ACC112 (cell line): ENCODE data around the gene TMEM53.

Source experiments
- H2AFZ ChIP-seq: fragments of 200-600 bp; sonication (generic); one replicate; pipeline ENCODE4 v1.6.0; 2017; ENCODE audit warnings: antibody characterized with exemption, low read length; ENCODE audit not compliant: unreplicated experiment
- H3K27ac ChIP-seq: fragments of 200-600 bp; sonication (generic); 2 replicates; pipeline ENCODE4 v1.5.1; 2014; ENCODE audit warnings: low read depth, mild to moderate bottlenecking, antibody characterized with exemption, low read length, moderate library complexity
- H3K27me3 ChIP-seq: fragments of 200-600 bp; sonication (generic); 2 replicates; pipeline ENCODE4 v1.6.1; 2014; ENCODE audit warnings: mild to moderate bottlenecking, antibody characterized with exemption, low read length, moderate library complexity, mixed read lengths; ENCODE audit not compliant: insufficient read depth
- H3K36me3 ChIP-seq: fragments of 200-600 bp; sonication (generic); 2 replicates; pipeline ENCODE4 v1.6.1; 2016; ENCODE audit warnings: mild to moderate bottlenecking, antibody characterized with exemption, low read length, moderate library complexity, mixed read lengths; ENCODE audit not compliant: insufficient read depth
- H3K4me1 ChIP-seq: fragments of 200-600 bp; sonication (generic); one replicate; pipeline ENCODE4 v1.6.1; 2016; ENCODE audit warnings: low read length, mixed read lengths; ENCODE audit not compliant: insufficient read depth, unreplicated experiment, control insufficient read depth
- H3K4me3 ChIP-seq: fragments of 200-600 bp; sonication (generic); 2 replicates; pipeline ENCODE4 v1.5.1; 2014; ENCODE audit warnings: mild to moderate bottlenecking, low read depth, low read length
- H3K79me2 ChIP-seq: fragments of 200-600 bp; sonication (generic); one replicate; pipeline ENCODE4 v1.6.0; 2016; ENCODE audit warnings: low read length; ENCODE audit not compliant: control insufficient read depth, unreplicated experiment, insufficient read depth

Gene TMEM53

DNA sequence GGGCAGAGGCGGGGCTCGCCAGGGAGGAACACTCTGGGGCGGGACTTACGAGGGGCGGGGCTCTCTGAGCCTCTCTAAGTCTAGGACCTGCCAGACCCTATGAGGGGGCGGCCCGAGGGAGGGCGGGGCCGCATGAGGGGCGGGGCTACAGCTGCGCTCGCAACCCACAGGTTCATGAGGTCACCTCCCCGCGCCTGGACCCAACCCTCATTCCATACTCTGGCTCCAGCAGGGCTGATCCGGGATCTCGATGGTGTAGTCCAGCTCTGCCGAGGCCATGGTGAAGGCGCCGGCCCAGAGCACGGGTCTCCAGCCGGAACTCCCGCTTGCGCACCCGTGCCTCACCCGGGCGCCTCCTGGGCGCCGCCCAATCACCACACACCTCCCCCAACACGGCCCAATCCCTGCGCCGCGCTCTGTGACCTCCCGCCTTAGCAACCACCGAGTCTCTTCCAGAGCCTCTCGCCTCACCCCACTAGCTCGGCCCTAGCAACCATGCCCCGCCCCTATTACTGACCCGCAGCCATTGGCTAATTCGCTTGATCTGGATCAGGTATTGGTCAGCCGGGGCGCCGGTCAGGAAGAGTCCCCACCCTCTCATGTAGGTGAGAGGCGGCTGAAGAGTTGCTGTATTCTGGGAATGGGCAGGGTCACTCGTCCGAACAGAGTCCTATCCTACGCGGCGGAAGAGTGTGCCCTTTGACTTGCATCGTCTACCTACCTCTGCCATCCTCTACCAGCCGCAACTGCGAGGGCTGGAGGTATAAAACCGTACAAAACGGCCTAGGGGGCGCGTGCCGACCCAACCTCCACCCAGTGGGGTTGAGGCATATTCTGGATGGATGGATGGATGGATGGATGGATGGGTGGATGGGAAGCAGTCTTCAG, at the start of gene TMEM53, which contains the start of gene ARMH1:
TMEM53 (minus strand) TSS at position 369 of the 888 bp plus-strand sequence; CDS start at position 279, 90 bp downstream.
ARMH1 (plus strand) TSS at position 602 of the 888 bp plus-strand sequence. CDS start 14,984 bp downstream, outside the sequence.
- Histone ChIP-seq H3K4me1 (peaks cover 38% of the 10 kb centered on the region), H3K27ac (peak within 1 kb of the TSS; percentile 72), H2AFZ (peak within 1 kb of the TSS; percentile 74), H3K27me3 (no peaks in the 10 kb centered on the region), H3K4me3 (peak within 1 kb of the TSS; percentile 78), H3K36me3 (no peaks in the 10 kb centered on the region), H3K79me2 (no peaks in the 10 kb centered on the region)

DNA sequence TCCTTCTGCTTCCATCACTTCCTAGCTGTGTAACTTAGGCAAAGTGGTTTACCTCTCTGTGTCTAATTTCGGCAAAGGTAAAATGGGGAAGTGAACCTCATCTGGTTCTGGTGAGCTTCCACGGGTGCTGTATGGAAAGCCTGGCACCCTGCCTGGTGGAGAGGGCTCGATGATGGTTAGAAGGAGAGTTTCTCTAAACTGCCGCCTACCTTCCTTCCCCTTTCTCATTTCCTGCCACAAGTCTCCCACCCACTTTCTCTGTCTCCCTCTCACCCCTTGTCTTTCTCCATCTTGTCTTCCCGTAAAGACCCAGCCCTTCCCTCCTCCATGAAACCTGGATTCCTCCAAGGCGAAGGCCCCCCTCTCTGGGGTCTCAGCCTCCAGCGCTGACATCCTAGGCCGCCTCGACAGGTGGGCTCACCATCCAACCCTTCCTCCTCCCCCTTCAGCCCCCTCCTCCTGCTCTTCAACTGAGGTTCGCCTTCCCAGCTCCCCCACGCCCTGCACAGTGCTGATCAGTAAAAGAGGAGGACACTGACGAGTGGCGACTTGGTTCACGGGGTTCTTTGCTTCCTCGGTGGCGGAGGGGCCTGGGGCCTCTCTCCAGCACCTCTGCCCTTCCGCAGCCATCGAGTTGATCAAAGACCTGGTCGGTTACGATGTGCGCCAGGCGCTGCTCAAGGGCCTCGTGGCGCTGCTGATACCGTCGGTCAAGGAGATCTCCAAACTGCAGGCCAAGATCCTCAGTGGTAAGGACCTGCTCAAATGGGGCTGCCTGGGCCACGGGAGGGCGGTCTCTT, 49.4 kb upstream of the TMEM53 start:
- Histone ChIP-seq H3K36me3 (no peaks in the 10 kb centered on the region), H3K79me2 (no peaks in the 10 kb centered on the region), H3K27ac (no peak overlapping the region), H3K4me1 (peaks cover 9% of the 10 kb centered on the region), H3K4me3 (no peak overlapping the region), H3K27me3 (no peaks in the 10 kb centered on the region), H2AFZ (no peak overlapping the region)

DNA sequence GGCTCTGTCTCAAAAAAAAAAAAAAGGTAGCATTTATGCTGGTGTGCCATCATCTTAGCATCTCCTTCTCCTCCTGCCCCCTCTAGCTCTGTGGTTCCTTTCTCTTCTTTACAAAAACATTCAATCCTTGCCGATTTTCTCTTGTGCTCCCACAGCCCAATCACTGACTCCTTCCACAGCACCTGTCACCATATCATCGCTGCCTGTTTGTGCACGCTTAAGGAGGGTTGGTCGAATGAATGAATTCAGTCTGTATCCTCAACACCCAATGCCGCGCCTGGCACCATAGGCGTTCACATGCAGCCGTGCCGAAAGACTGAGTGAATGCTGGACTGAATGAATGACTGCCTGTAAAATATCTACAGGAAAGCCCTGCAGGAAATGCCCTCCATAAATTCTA, 48.8 kb upstream of the TMEM53 start:
- H3K27ac ChIP-seq, result no peak overlapping the region
- H3K4me3 ChIP-seq, result no peak overlapping the region
- peaks cover 9% of the 10 kb centered on the region for H3K4me1 ChIP-seq

DNA sequence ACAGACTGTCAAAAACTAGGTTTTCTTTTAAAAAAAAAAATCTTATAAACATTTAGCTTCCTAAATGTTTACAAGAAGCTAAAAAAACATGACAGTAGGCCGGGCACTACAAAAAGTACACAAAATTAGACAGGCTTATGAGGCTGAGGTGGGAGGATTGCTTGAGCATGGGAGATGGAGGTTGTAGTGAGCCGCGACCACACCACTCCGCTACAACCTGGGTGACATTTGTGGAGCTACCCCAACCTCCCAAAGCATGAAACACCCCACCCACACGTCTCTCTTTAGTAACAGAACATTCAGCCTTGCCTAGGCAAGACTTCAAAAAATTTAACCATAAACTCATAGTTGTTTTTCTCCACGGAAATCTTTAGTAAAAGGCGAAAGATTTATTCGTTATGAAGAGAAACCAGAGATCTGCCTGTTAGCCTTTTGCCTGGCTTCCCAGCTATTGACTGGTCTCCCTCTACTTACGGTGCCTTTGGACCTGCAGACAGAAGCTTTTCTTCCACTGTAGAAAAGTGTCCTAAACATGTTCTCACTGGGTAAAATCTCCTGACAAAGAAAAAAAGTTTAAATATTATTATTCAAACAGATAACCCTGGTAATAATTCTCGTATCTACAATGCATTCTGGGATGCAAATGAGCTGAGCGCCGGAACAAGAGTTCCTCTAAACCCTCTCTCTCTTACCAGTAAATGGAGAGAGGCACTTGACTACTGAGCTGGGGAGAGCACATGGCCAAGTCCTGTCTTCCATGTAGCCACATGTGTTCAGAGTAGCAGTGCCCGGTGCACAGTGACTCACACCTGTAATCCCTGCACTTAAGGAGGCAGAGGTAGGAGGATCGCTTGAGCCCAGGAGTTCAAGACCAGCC, 47.4 kb upstream of the TMEM53 start:
- Histone ChIP-seq H3K4me1 (peaks cover 7% of the 10 kb centered on the region), H2AFZ (peak overlapping the region; percentile 59), H3K4me3 (no peak overlapping the region), H3K27ac (peak overlapping the region; percentile 88), H3K79me2 (no peaks in the 10 kb centered on the region), H3K27me3 (no peaks in the 10 kb centered on the region), H3K36me3 (no peaks in the 10 kb centered on the region)

More for the DNA sequence above, 48.8 kb upstream of the TMEM53 start:
- Histone ChIP-seq H3K36me3 (no peaks in the 10 kb centered on the region), H3K79me2 (no peaks in the 10 kb centered on the region), H2AFZ (no peak overlapping the region), H3K27me3 (no peaks in the 10 kb centered on the region)

DNA sequence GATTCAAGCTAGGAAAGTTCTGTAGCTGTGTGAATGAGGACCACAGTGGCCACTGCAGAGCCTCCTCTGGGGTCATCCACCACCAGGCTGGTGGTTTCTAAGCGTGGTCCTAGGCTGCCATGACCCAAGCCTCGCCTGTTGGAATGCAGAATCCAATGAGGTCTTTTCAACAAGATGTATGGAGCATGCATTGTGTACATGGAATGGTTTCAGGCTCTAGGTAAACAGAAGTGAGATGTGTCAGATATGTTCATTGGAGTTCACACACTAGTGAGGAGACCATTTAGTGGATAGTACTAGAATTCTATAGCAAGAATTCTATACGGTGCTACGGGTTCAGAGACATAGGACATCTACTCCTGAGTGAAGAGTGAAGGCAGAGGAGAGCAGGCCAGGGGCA, 46.0 kb upstream of the TMEM53 start:
- Histone ChIP-seq H3K79me2 (no peaks in the 10 kb centered on the region), H2AFZ (no peak overlapping the region), H3K36me3 (no peaks in the 10 kb centered on the region), H3K27me3 (no peaks in the 10 kb centered on the region), H3K27ac (no peak overlapping the region), H3K4me1 (peaks cover 4% of the 10 kb centered on the region), H3K4me3 (no peak overlapping the region)

DNA sequence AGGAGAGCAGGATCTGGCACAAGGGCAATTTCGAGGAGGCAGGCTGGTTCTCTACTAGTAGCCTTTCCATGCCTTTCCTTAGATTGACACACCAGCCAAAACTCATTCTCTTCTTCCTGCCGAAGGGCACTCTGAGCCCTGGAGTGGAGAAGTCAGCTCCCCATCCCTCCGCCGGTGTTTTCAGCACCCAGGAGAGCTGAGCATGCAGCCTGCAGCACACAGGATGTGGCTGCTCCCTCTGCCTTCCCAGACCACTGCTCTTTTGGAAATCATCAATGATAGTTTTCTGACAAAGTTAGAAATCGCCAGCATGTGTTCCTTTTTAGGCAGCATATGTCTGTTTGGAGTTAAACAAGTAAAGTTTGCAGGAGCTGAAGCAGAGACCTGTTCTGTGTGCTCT, 45.0 kb upstream of the TMEM53 start:
- Histone ChIP-seq H3K27me3 (no peaks in the 10 kb centered on the region), H3K4me1 (peaks cover 4% of the 10 kb centered on the region), H3K4me3 (no peak overlapping the region), H2AFZ (no peak overlapping the region), H3K36me3 (no peaks in the 10 kb centered on the region), H3K79me2 (no peaks in the 10 kb centered on the region), H3K27ac (no peak overlapping the region)

DNA sequence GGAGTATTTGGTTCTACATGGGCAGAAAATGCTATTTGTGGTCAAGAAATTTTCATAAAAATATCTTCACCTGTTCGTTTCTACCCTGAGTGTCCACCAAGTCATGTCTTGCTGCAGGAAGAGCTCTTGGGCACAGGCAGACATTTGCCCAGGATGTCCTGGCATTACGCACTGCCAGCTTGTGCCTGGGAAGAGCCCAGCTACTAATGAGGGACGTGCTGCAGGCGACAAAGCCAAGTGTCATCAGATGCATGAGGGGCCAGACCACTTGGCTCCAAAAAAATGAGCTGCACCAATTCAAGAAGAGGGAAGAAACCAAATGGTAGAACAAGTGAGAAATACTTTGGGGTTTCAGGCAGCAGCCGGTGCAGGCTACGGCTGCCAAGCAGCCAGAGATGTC, 43.8 kb upstream of the TMEM53 start:
- Histone ChIP-seq H3K4me1 (peaks cover 4% of the 10 kb centered on the region), H3K27me3 (no peaks in the 10 kb centered on the region), H3K79me2 (no peaks in the 10 kb centered on the region), H3K36me3 (no peaks in the 10 kb centered on the region), H2AFZ (no peak overlapping the region), H3K4me3 (no peak overlapping the region), H3K27ac (no peak overlapping the region)

DNA sequence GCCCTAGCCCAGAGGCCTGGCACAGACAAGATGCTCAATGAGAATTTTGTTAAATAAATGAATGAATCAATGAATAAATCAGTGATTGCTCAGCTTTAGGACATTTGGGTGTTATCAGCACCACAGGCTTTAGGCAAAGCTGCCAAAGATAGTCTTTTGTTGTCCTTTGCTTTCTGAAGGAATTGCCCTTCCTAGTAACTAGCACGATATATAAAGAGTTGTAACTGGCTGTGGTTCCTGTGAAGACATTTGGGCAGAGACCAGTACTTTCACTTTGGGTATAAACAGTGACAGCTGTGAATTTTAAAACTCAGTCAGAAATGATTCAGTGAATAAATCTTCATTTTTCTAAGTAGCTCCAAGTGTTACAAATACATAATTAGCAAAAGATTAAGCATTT, 43.4 kb upstream of the TMEM53 start:
- Histone ChIP-seq H3K4me3 (no peak overlapping the region), H2AFZ (no peak overlapping the region), H3K36me3 (no peaks in the 10 kb centered on the region), H3K4me1 (peaks cover 4% of the 10 kb centered on the region), H3K79me2 (no peaks in the 10 kb centered on the region), H3K27me3 (no peaks in the 10 kb centered on the region), H3K27ac (no peak overlapping the region)

DNA sequence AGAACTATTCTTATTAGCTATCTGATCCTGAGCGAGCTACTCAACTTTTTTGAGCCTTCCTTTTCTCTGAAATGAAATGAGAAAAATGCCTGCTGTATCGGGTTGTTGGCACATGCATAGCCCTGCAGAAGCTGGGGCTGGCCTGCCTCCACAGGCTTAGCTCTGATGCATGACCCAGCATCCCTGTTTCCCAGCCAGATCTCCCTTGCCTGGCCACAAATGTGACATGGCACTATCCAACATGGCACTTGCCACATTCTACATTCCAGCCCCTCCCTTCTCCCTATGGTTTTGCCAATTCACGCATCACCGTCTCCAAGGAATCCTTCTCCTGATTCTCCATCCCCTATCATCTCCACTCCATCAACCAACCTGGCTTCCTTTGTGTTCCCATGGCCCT, 42.9 kb upstream of the TMEM53 start:
- H3K27ac ChIP-seq, result no peak overlapping the region
- H2AFZ ChIP-seq, result no peak overlapping the region
- no peaks in the 10 kb centered on the region for H3K36me3 ChIP-seq
- H3K27me3 ChIP-seq, result no peaks in the 10 kb centered on the region
- H3K79me2 ChIP-seq, result no peaks in the 10 kb centered on the region
- H3K4me3 ChIP-seq, result no peak overlapping the region
- peaks cover 4% of the 10 kb centered on the region for H3K4me1 ChIP-seq

DNA sequence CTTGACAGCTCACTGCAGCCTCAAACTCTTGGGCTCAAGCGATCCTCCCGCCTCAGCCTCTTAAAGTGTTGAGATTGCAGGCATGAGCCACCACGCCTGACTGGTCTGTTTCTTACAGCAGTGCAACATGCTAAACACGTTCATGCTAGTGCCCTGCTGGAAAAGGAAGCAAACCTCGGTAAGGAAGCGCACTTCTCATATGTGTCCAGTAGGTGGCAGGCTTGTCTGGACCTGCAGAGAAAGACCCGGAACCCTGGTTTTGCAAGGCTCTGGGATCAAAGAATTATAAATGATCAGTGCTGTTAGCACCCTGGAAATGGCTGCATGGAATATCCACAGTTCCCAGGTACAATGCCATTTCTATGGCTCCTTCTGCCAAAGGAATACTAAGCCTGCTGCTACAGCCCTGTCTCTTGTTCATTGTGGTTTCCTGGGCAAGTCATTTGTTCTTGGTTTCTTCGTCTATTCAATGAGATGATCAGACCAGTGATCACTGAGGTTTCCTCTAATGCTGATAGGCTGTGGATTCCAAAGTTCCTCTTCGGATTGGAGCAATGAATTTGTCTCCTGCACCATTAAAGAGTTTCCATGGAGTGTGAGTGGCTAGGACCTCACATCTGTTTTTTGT, 40.8 kb upstream of the TMEM53 start:
- Histone ChIP-seq H3K27ac (no peak overlapping the region), H3K79me2 (no peaks in the 10 kb centered on the region), H3K4me1 (peaks cover 4% of the 10 kb centered on the region), H3K27me3 (0 out of 2 replicates have a peak, but pooled peaks cover 5% of the 10 kb centered on the region), H3K4me3 (no peak overlapping the region), H3K36me3 (no peaks in the 10 kb centered on the region), H2AFZ (no peak overlapping the region)
